Fibroblast of gingiva (primary cell): ENCODE data around the gene KIF21B.

Experiments used
- DNase-seq: peaks from one replicate; pipeline ENCODE4 v3.0.0-alpha.2; 2011; ENCODE audit warnings: low read depth

The KIF21B gene

DNA sequence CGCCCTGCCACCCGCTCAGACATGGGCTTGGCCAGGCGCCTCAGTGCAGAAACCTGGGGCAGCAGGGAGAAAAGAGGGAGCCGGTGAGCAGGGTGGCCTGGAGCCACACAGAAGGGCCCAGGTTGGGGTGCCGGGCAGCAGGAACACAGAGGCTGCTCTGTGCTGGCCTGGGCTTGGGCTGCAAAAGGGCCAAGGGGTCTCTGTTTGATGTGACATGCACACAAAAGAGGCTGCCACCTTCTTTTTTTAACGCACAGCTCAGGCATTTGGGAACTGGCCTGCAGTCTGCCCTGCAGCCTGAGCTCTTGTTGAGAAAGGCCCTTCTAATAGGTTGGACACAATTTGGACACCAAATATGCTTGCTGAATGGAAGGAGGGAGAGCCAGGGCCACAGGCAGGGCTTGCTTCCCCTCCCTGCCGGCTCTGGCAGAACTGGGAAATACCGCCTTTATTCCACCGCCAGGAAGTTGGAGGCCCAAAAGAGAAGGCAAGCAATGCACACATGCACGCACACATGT lies 32.4 kb downstream of the KIF21B start:
- no peak for DNase-seq

DNA sequence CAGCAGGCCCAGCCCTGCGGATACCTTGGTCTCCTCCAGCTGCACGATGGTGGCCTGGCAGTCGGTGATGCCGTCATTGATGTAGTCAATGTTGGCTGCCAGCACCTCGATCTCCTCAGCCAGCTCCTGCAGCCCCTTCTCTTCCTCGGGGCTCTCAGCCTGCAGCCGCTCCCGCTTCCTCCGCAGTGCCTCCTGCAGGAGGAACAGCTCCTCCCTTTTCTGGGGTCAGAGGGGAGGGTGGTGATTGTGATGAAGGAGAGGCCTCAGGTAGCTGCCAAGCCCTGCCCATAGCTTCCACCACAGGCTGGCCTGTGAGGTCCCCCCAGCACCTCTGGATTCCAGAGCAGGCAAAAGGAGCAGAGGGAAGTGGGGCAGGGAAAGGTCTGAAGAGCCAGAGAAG lies 33.4 kb downstream of the KIF21B start:
- DNase-seq: no peak

DNA sequence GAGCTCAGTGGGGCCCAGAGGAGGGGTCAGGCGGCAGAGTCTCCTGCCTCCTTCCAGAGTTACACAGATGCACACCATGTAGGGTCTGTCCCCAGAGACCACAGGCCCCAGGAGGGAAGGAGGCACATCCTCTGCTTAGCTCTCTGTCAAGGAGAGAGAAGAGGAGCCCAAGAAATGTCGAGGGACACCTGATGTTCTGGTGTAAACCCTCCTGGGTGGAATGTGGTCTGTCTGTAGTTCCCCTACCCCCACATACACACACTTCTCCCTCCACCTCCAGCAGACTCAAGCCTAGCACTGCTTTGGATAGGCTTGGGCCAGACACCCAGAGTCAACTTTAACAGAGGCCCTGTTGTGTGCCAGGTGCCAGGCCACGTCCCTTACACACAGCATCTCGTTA lies 34.2 kb downstream of the KIF21B start:
- DNase-seq: no peak

GRCh38 chr1:200988693-200989092 lies 34.8 kb downstream of the KIF21B start:
- no peak for DNase-seq

GRCh38 chr1:200985481-200985880 lies 38.0 kb downstream of the KIF21B start:
- no peak for DNase-seq

GRCh38 chr1:200983035-200983561 lies 40.4 kb downstream of the KIF21B start:
- no peak for DNase-seq

DNA sequence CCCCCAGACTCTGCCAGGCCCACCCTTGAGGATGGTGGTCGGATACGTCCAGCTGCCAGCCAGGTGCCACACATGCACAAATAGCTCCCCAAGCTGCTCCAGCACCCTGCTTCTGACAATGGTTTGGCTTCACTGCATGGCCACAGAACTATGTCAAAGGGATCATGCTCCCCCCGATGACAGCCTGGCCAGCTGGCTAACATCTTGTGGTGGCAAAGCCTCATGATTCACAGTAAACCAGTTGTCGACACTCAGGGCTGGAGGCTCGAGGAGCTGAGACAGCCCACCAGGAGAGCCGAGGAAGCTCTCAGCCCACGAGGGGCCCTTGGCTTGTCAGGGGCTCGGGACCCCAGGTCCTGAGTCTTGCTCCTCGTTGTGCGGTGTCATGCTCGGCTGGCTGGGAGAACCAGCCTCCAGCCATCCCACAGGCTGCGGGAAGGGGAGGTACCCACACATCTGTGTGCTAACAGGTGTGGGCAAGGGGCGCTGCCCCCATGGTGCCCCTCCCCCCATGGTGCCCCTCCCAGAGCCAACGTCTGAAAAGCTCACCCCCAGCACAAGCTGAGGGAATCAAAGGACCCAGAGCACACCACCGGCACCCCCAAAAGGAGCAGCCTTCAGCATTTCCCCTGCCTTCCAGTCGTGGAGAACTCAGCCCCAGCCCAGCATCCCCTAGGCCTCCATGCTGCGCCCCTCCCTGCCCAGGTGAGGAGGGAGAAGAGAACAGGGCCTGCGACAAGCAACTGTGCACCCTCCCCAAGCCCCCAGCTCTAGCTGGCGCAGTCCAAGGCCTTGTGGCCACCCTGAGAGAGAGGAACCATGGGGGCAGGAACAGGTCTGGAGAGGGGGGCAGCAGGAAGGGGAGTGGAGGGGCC lies 41.2 kb downstream of the KIF21B start:
- DNase-seq: no peak

- no peak for DNase-seq
Observed at GRCh38 chr1:200981278-200981677, 42.2 kb downstream of the KIF21B start.

- DNase-seq: no peak
Observed at GRCh38 chr1:200980873-200981272, 42.6 kb downstream of the KIF21B start.

DNA sequence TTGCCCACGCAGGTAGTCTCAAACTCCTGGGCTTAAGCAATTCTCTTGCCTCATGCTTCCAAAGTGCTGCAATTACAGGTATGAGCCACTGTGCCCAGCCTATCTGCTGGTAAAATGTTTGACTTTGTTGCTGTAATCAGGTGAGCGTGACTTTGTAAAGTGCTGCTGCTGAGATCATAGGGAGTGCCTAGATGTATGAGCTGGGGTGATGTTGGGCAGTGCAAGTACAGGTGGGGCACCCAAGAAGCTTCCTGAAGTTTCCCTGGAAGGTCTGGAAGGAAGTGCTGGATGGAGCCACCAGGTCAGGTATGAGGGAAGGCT lies 43.1 kb downstream of the KIF21B start:
- no peak for DNase-seq

DNA sequence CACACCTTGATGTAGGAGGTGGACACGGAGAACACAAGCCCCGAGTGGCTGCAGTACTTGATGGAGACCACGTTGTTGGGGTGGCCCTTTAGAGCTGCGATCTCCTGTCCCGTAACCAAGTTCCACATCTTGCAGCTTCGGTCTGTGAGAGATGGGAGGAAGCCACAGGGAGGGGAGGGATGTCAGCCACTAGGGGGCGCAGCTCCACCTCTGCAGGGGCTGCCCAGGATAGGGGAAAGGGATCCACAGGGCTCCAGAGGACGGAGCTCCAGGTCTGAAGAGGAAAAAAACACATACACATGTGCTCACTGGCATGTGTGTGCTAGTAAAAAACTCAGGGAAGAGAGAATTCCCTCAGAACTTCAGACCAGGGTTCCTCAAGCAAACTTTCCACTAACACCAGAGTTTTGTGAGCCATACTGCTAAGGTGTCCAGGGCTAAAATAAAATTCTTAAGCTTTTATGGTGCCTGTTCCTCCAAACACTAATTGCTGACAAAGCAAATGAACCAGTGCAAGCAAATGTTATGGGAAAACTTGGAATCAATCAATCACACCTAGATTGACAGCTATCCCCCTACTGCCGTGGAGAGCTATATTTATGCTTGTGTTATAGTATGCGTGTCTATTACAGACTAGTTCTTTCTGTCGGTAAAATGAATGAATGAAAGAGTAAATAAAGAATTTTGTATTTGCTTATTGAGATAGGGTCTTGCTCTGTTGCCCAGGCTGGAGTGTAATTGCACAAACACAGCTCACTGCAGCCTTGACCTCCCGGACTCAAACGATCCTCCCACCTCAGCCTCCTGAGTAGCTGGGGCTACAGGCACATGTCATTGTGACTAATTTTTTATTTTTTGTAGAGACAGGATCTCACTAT lies 43.7 kb downstream of the KIF21B start:
- no peak for DNase-seq

- no peak for DNase-seq
Observed at GRCh38 chr1:200977071-200977754, 46.3 kb downstream of the KIF21B start.

DNA sequence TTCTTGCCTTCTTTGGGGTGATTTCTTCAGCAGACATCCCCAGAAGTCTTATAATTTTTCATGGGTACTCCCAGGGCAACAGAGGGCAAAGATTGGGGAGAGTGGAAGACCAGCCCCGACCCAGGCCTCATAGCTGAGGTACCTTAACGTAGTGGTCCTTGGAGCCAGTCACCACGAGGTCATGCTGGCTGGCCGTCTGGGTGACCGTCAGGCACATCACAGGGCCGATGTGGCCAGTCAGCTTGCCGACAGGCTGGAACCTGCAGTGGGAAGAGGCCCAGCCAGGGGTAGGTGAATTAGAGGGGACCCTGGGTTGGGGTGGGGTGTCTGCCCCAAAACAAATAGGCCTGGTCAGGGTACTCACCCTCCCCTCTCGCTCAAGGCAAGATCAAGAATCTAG lies 46.9 kb downstream of the KIF21B start:
- no peak for DNase-seq

DNA sequence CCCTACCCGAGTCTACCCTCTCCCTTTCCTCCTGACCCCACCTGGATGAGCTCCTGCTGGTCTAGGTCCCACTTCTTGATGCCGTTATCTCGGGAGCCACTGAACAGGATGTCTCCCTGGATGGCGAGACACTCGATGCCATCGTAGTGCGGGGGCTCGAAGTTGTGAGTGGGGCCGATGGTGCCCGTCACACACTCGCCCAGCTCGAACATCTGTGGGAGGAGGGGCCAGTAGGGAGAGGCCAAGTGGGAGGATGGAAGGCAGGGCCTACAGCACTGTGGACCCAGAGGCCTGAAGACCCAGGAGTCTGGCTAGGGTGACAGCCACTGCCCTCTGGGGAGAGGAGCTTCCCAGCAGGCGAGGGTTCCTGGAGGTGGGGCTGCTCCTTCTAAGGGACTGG lies 48.1 kb downstream of the KIF21B start:
- DNase-seq: no peak

DNA sequence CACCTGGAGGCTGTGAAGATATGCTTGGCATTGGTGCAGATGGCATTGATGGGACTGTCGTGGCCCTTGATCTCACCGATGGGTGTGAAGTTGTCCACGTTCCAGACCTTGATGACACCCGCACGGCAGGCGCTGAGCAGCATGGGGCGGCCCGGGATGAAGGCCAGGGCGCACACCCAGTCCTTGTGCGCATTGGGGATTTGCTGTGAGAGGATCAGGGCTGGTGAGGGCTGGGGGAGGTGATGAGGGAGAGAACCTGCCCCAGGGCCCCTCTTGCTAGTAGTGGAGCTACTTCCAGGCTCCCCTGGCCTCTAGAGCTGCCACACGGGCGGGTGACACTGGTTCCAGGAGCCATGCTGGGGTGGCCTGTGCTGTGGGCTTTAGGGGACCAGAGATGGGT lies 48.8 kb downstream of the KIF21B start:
- DNase-seq: no peak

- DNase-seq: no peak
Observed at GRCh38 chr1:200973937-200974657, 49.4 kb downstream of the KIF21B start.

DNA sequence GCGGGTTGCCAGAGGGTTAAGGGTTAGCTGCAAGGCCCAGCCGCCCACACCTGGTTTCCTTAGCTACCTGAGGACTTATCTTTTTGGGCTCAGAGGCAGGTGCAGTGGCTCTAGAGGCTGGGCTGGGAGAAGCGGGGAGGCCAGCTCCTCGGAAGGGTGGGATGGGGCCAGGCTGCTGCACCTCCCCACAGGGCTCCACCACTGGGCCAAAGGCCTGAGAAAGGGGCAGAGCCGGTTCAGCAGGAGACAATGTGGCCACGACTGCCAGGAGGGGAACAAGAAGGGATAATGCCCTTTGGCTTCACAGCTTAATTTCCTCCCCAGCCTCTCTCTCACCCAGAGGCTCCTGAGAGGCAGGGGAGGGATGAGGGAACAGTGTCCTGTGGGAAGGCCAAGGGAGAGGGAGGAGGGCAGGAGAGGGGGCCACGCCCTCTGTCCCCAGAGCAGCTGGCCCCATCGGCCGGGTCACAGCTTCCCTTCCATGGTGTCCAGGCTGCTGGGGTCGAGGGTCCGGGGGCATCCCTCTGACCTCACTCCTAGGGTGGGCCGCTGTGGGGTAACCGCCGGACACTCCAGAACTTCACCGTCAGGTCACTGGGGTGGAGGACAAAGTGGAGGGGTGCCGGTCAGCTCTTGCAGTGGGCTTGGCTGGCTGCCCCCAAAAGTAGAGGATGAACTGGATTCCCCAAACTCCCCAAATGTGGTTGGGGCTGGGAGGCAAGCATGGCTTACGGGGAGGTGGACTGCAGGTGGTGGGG lies 50.4 kb downstream of the KIF21B start:
- DNase-seq: no peak

DNA sequence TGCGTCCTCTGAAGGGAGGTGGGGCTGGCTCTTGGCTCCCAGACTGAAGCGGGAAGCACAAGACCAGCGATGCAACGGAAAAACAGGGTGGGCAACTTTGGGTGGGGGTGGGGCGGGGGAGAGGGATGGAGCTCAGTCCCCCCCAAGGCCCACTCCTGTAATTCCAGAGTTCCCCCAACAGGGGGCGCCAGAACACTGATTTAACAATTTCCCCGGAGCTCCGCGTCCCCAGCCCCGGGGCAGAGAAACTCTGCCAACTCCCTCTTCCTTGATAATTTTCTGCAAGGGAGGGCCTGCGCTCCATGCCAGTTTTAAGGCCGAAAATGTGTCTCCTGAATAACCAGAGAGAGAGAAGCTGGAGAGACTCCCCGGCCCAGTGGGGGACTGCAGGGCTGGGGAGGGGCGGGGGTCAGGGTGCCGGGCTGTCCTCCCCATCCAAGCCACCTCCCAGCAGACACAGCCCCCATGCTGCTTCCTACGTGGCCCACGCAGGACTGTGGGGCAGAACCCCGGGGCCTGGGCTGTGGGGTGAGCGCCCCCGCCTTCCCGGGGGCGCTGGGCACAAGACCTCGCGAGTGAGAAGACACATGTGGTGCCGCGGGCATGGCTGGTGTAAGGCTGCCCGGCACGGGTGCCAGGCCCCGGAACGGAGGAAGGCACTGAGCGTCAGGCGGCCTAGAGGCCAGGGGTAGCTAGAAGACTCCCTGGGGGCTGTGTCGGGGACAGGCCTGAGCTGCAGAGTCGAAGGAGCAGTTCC lies 51.4 kb downstream of the KIF21B start:
- DNase-seq: peak; percentile 23

DNA sequence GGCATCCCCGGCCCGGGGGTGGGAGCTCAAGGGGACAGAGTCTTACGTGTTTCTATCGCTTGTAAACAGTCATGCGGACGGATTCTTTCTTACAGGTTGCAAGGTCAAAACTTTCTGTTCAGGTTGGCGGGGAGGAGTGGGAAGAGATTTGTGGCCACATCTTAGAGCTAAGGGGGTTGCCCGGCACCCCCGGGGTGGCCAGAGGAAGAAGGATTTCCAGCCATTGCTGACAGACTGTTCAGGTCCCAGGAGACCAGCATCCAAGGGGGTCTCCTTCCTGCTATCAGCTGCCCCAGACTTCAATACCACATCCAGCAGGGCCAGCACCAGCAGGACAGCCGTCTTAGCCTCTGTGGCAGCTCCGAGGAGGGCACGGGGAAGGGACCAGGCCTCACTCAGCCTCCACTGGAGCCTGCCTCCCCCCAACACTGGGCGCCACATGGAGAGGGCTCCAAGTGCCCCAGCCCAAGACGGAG lies 52.0 kb downstream of the KIF21B start:
- DNase-seq: no peak
